Hepatocyte (in vitro differentiated cells): ENCODE data around the gene IGLON5. TPM values are rescaled to one million over a fixed set of nuclear protein-coding genes. Genes with fewer than 3 reads are reported as not detected.

Experiments used
- DNase-seq: peaks from one replicate; pipeline ENCODE4 v3.0.0-alpha.2; 2016; ENCODE audit warnings: low spot score
- H2AFZ ChIP-seq: fragments of 200-600 bp; sonication (generic); 2 replicates; pipeline ENCODE4 v1.6.0; 2016; ENCODE audit warnings: antibody characterized with exemption, mild to moderate bottlenecking
- H3K27ac ChIP-seq: fragments of 200-600 bp; sonication (generic); 2 replicates; pipeline ENCODE4 v1.5.1; 2016; ENCODE audit warnings: mild to moderate bottlenecking
- H3K27me3 ChIP-seq: fragments of 200-600 bp; sonication (generic); 2 replicates; pipeline ENCODE4 v1.6.1; 2016
- H3K36me3 ChIP-seq: fragments of 200-600 bp; sonication (generic); replicated peaks from 2 replicates; pipeline ENCODE4 v1.5.1; 2016; ENCODE audit warnings: low read depth; ENCODE audit not compliant: insufficient read depth
- H3K4me1 ChIP-seq: fragments of 200-600 bp; sonication (generic); 2 replicates; pipeline ENCODE4 v1.5.1; 2016; ENCODE audit warnings: mild to moderate bottlenecking, moderate library complexity; ENCODE audit not compliant: insufficient read depth
- H3K4me2 ChIP-seq: fragments of 200-600 bp; sonication (generic); 2 replicates; pipeline ENCODE4 v1.6.0; 2016
- H3K4me3 ChIP-seq: fragments of 200-600 bp; sonication (generic); 2 replicates; pipeline ENCODE4 v1.5.1; 2016; ENCODE audit warnings: mild to moderate bottlenecking
- H3K79me2 ChIP-seq: fragments of 200-600 bp; sonication (generic); 2 replicates; pipeline ENCODE4 v1.6.0; 2017; ENCODE audit warnings: mild to moderate bottlenecking
- H3K9me2 ChIP-seq: fragments of 200-600 bp; sonication (generic); replicated peaks from 2 replicates; pipeline ENCODE4 v1.6.0; 2017; ENCODE audit warnings: mild to moderate bottlenecking; ENCODE audit not compliant: insufficient read depth
- H3K9me3 ChIP-seq: fragments of 200-600 bp; sonication (generic); 2 replicates; pipeline ENCODE4 v1.5.1; 2016; ENCODE audit warnings: low read depth, mild to moderate bottlenecking
- H4K20me1 ChIP-seq: fragments of 200-600 bp; sonication (generic); 2 replicates; pipeline ENCODE4 v1.6.0; 2016; ENCODE audit warnings: mild to moderate bottlenecking; ENCODE audit not compliant: insufficient read depth, poor library complexity, severe bottlenecking
- CTCF ChIP-seq: fragments of 200-600 bp; sonication (generic); IDR thresholded peaks from 2 replicates; pipeline ENCODE4 v1.5.1; 2016; ENCODE audit warnings: antibody characterized with exemption, mild to moderate bottlenecking; ENCODE audit not compliant: poor library complexity
- EZH2 ChIP-seq: fragments of 200-600 bp; sonication (generic); IDR thresholded peaks from 2 replicates; pipeline ENCODE4 v1.6.1; 2016; ENCODE audit warnings: antibody characterized with exemption, mild to moderate bottlenecking, borderline replicate concordance
- EZH2phosphoT487 ChIP-seq: fragments of 200-600 bp; sonication (generic); IDR thresholded peaks from one replicate; pipeline ENCODE4 v1.6.1; 2018; ENCODE audit warnings: antibody characterized with exemption, mild to moderate bottlenecking, low read depth, moderate library complexity; ENCODE audit not compliant: unreplicated experiment, severe bottlenecking
- WGBS: methylation state at CpG from one replicate; pipeline ENCODE4 v1.1.6; 2016; ENCODE audit warnings: low lambda C conversion rate; ENCODE audit errors: missing lambda C conversion rate; 5-methylcytosine and 5-hydroxymethylcytosine counted together
- polyA plus RNA-seq: library from polyadenylated mRNA; unstranded; fragments of >200 nt; fragmentation: Nextera tagmentation; extraction: Ambion mirVana; gene quantifications from 2 replicates; pipeline ENCODE4 v1.2.1, GENCODE V29; 2016
- total RNA-seq: library from RNA; depleted of rRNA; stranded (reverse); fragments of >200 nt; gene quantifications from 2 replicates; pipeline ENCODE4 v1.2.3, GENCODE V29; 2014

IGLON5 gene
- total and polyA plus RNA-seq, 2 experiments from 2014 or later, result 2.4 to 5.0 TPM

DNA sequence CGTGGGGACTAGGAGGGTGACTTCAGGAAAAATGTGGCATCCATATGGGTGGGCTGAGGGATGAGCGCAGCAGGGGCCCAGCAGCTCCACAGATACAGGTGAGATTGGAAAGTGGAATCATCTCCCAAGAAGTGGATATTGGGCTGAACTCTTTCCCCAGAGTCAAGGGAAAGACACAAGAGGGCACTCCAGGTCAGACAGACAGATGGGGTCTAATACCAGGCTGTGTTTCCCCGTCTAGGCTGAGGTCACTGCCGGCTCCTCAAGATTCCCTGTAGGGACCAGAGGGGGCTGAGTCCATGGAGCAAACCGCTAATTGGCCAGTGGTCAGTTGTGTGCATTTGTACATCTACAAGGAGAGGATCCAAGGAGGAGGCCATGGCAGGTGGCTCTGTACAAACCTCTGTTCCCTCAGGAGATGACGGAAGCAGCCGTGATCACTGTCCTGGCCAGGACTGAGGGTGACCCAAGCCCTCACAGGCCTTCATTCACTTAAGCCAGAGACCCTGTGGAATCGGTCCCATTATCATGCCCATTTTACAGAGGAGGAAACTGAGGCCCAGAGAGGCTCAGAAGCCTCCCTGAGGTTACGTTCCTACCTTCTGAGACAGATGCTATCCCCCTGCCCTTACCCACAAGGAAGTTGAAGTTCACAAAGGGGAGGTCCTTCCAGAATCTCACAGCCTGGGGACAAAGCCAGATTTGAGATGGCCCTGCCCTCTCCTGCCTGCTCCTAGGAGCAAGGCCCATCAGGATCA, 14.9 kb upstream of the IGLON5 start:
- 56% methylated on average over 9 of the region's 9 CpGs for WGBS
- TF ChIP-seq EZH2, result no peak
- no peak for TF ChIP-seq EZH2phosphoT487
- no peak for TF ChIP-seq CTCF
- Histone ChIP-seq H3K9me3 (no peaks in the 10 kb centered on the region), H2AFZ (no peak overlapping the region), H3K79me2 (no peaks in the 10 kb centered on the region), H3K4me1 (no peaks in the 10 kb centered on the region), H4K20me1 (no peaks in the 10 kb centered on the region), H3K4me2 (no peak overlapping the region), H3K27ac (no peak overlapping the region), H3K36me3 (no peaks in the 10 kb centered on the region), H3K27me3 (peaks cover 5% of the 10 kb centered on the region), H3K9me2 (no peaks in the 10 kb centered on the region), H3K4me3 (no peak overlapping the region)
- DNase-seq, result no peak

DNA sequence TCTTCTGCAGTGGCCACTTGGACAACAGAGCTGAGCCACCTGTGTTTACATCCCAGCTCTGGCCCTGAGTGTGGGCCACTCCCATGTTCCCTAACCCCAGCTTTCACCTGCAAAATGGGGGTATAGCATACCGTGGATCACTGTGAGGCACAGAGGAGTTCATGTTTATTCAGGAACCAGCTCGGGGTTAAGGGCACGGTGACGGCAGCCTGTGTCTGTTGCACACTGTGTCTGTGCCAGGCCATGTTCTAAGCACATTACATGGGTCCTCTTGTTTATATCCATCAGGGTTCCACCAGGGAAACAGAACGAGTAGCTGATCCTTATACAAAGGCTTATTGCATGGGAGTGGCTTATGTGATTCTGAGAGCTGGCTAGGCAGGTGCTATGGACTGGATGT, 14.0 kb upstream of the IGLON5 start:
- DNase-seq, result no peak
- Histone ChIP-seq H3K4me3 (no peak overlapping the region), H3K36me3 (no peaks in the 10 kb centered on the region), H3K4me2 (no peak overlapping the region), H3K9me2 (no peaks in the 10 kb centered on the region), H3K9me3 (no peaks in the 10 kb centered on the region), H4K20me1 (no peaks in the 10 kb centered on the region), H3K27me3 (peaks cover 5% of the 10 kb centered on the region), H3K79me2 (no peaks in the 10 kb centered on the region), H2AFZ (no peak overlapping the region), H3K4me1 (no peaks in the 10 kb centered on the region), H3K27ac (no peak overlapping the region)
- TF ChIP-seq EZH2 (no peak), CTCF (no peak), EZH2phosphoT487 (no peak)
- WGBS, result 90% methylated on average over 5 of the region's 5 CpGs

DNA sequence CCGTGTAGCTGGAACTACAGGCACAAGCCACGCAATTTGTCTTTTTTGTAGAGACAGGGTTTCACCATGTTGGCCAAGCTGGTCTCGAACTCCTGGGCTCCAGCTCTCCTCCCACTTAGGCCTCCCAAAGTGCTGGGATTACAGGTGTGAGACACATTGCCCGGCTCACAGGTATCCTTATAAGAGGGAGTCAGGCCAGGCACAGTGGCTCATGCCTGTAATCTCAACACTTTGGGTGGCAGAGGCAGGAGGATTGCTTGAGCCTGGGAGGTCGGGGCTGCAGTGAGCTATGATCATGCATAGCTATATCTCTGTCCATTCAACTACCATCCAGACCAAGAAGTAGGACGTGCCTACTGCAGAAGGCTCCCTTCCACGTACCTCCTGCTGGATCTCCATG, 10.2 kb upstream of the IGLON5 start:
- TF ChIP-seq EZH2 (no peak), EZH2phosphoT487 (no peak)
- WGBS, result 83% methylated on average over 7 of the region's 7 CpGs
- Histone ChIP-seq H3K9me3 (no peaks in the 10 kb centered on the region), H3K27ac (no peak overlapping the region), H3K27me3 (no peaks in the 10 kb centered on the region), H3K36me3 (no peaks in the 10 kb centered on the region), H3K79me2 (no peaks in the 10 kb centered on the region), H2AFZ (no peak overlapping the region), H4K20me1 (no peaks in the 10 kb centered on the region), H3K4me1 (no peaks in the 10 kb centered on the region), H3K4me3 (no peak overlapping the region), H3K9me2 (no peaks in the 10 kb centered on the region), H3K4me2 (no peak overlapping the region)
- DNase-seq, result no peak

DNA sequence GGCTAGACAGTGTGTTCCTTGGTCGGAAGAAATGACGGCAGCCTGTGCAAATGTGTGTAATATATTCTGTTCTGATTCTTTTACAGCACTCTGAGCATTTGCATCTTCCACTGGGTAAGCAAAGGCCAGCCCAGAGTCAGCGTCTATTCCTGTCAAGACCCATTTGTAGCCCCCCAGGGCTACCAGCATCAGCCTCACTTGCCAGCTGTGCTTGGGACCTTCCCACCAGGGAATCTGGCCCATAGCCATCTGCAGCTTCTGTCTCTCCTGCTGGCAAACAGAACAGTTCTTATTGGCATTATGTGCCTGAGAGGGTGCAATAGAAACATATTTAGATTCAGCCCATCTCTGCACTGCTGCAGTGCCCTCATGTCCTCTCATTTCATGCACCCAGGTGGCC, 6.0 kb upstream of the IGLON5 start:
- Histone ChIP-seq H3K27me3 (peaks cover 13% of the 10 kb centered on the region), H3K79me2 (no peaks in the 10 kb centered on the region), H3K4me3 (no peak overlapping the region), H3K27ac (no peak overlapping the region), H3K4me2 (no peak overlapping the region), H2AFZ (no peak overlapping the region), H4K20me1 (no peaks in the 10 kb centered on the region), H3K9me3 (no peaks in the 10 kb centered on the region), H3K9me2 (no peaks in the 10 kb centered on the region), H3K4me1 (no peaks in the 10 kb centered on the region), H3K36me3 (no peaks in the 10 kb centered on the region)
- WGBS, result 87% methylated on average over 3 of the region's 3 CpGs
- no peak for DNase-seq
- TF ChIP-seq CTCF (no peak), EZH2 (no peak), EZH2phosphoT487 (no peak)
